K562 (cell line): ENCODE measurements around the gene ATP1A2. TPM values are rescaled to one million over a fixed set of nuclear protein-coding genes. Genes with fewer than 3 reads are reported as not detected.

Experiments
- DPF2 ChIP-seq: fragments of 450-650 bp; IDR thresholded peaks from 2 replicates; pipeline ENCODE4 v1.6.1; 2016
- EGR1 ChIP-seq: fragments of 450-650 bp; conservative IDR thresholded peaks from 2 replicates; pipeline ENCODE4 v1.6.1; 2017; ENCODE audit warnings: mild to moderate bottlenecking
- EP300 ChIP-seq: IDR thresholded peaks from 2 replicates; pipeline ENCODE4 v1.6.1; 2012; ENCODE audit warnings: low read length, improper control_type of control experiment
- ESRRA ChIP-seq: fragments of 450-650 bp; IDR thresholded peaks from 2 replicates; pipeline ENCODE4 v1.6.1; 2014; ENCODE audit warnings: low read depth, mild to moderate bottlenecking, moderate library complexity, borderline replicate concordance
- HCFC1 ChIP-seq: IDR thresholded peaks from 2 replicates; pipeline ENCODE4 v1.6.1; 2012; ENCODE audit warnings: low read depth, low read length, improper control_type of control experiment
- MBD2 ChIP-seq: sonication (generic); IDR thresholded peaks from 2 replicates; pipeline ENCODE4 v1.6.1; 2016; ENCODE audit warnings: low read depth, borderline replicate concordance
- MCM7 ChIP-seq, 2 experiments: fragments of 450-650 bp; IDR thresholded peaks; 2 replicates each; pipeline ENCODE4 v1.6.1; 2016 to 2018
- MNT ChIP-seq, 2 experiments: fragments of 450-650 bp; conservative IDR thresholded peaks; 2 replicates each; pipeline ENCODE4 v1.6.1; 2017; ENCODE audit warnings: mild to moderate bottlenecking in 2 of 2, moderate library complexity in 2 of 2
- NBN ChIP-seq: fragments of 450-650 bp; IDR thresholded peaks from 2 replicates; pipeline ENCODE4 v1.6.1; 2016; ENCODE audit warnings: low read depth, mild to moderate bottlenecking
- PCBP2 ChIP-seq: fragments of 200-400 bp; formaldehyde crosslinking; IDR thresholded peaks from 2 replicates; pipeline ENCODE4 v1.6.1; 2018; ENCODE audit warnings: low read length, low read depth, mild to moderate bottlenecking, moderate library complexity; ENCODE audit not compliant: poor library complexity, severe bottlenecking
- SMAD1 ChIP-seq: fragments of 150-350 bp; IDR thresholded peaks from 2 replicates; pipeline ENCODE4 v1.6.1; 2014; ENCODE audit warnings: low read length, low read depth; ENCODE audit not compliant: partially characterized antibody
- SP1 ChIP-seq: sonication (generic); formaldehyde crosslinking; IDR thresholded peaks from 2 replicates; pipeline ENCODE4 v1.8.1; 2022; ENCODE audit warnings: mild to moderate bottlenecking, missing genetic modification reagents
- SRSF7 ChIP-seq: fragments of 200-400 bp; formaldehyde crosslinking; optimal IDR thresholded peaks from 2 replicates; pipeline ENCODE3; 2017; ENCODE audit warnings: mild to moderate bottlenecking, low read depth, low read length
- TAF15 ChIP-seq: fragments of 200-400 bp; formaldehyde crosslinking; IDR thresholded peaks from 2 replicates; pipeline ENCODE4 v1.6.1; 2017; ENCODE audit warnings: mild to moderate bottlenecking, low read depth, low read length, moderate library complexity
- TOE1 ChIP-seq, 2 experiments: fragments of 450-650 bp in 1 of 2; sonication (generic) in 1 of 2; formaldehyde crosslinking in 1 of 2; IDR thresholded peaks; 2 replicates each; pipeline versions ENCODE4 v1.7.1 to v1.8.0; 2016 to 2022; ENCODE audit warnings: borderline replicate concordance in 2 of 2, mild to moderate bottlenecking in 2 of 2, antibody characterized with exemption in 1 of 2, inconsistent platforms in 1 of 2, low read depth in 1 of 2, missing genetic modification reagents in 1 of 2, moderate library complexity in 1 of 2
- polyA plus RNA-seq, 8 experiments: library from polyadenylated mRNA; depleted of rRNA in 4 of 8; stranded (reverse) in 5 of 8; unstranded in 3 of 8; fragments of >200 nt; fragmentation: Nextera tagmentation in 2 of 8; fragmentation: Illumina TruSeq in 1 of 8; extraction: Ambion mirVana in 2 of 8; extraction: Trizol in 1 of 8; gene quantifications; 2 replicates each; pipeline versions ENCODE4 v1.2.1 to v1.2.3, GENCODE V29; 2011 to 2014; ENCODE audit warnings: inconsistent platforms in 1 of 8, missing spikeins in 1 of 8
- total RNA-seq, 7 experiments: library from RNA; depleted of rRNA in 6 of 7; stranded (reverse); fragments of >200 nt in 6 of 7; fragmentation: Illumina TruSeq in 2 of 7; extraction: Trizol in 2 of 7; gene quantifications; 2 replicates each; pipeline versions ENCODE4 v1.2.1 to v1.2.3, GENCODE V29; 2011 to 2021; ENCODE audit warnings: low replicate concordance in 1 of 7
- TF ChIP-seq, protein P1 (sequence below), 2 experiments: fragments of 450-650 bp; formaldehyde crosslinking in 1 of 2; IDR thresholded peaks; 2 replicates each; pipeline versions ENCODE4 v1.4.0 to v1.6.1; 2014 to 2020; ENCODE audit warnings: mild to moderate bottlenecking in 2 of 2, borderline replicate concordance in 1 of 2, low read depth in 1 of 2

The ATP1A2 gene
- total and polyA plus RNA-seq, 9 of the 15 experiments (the other 6 are each of a cell fraction or from before 2014, with no cell fraction given) = 0.04 to 0.11 (median 0.09) TPM; not detected in 6

- TF ChIP-seq PCBP2 = no peak
- peak; percentile 29; the same call in 1 of the 2 replicates for TF ChIP-seq NBN
- TF ChIP-seq, protein P1, sequence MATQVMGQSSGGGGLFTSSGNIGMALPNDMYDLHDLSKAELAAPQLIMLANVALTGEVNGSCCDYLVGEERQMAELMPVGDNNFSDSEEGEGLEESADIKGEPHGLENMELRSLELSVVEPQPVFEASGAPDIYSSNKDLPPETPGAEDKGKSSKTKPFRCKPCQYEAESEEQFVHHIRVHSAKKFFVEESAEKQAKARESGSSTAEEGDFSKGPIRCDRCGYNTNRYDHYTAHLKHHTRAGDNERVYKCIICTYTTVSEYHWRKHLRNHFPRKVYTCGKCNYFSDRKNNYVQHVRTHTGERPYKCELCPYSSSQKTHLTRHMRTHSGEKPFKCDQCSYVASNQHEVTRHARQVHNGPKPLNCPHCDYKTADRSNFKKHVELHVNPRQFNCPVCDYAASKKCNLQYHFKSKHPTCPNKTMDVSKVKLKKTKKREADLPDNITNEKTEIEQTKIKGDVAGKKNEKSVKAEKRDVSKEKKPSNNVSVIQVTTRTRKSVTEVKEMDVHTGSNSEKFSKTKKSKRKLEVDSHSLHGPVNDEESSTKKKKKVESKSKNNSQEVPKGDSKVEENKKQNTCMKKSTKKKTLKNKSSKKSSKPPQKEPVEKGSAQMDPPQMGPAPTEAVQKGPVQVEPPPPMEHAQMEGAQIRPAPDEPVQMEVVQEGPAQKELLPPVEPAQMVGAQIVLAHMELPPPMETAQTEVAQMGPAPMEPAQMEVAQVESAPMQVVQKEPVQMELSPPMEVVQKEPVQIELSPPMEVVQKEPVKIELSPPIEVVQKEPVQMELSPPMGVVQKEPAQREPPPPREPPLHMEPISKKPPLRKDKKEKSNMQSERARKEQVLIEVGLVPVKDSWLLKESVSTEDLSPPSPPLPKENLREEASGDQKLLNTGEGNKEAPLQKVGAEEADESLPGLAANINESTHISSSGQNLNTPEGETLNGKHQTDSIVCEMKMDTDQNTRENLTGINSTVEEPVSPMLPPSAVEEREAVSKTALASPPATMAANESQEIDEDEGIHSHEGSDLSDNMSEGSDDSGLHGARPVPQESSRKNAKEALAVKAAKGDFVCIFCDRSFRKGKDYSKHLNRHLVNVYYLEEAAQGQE (IDR thresholded peaks at IDR 0.05; ENCODE audit: borderline replicate concordance) = peak; percentile 83; the same call in 1 of the 2 replicates
- TF ChIP-seq, protein P1 (CRISPR knock-in tag; IDR thresholded peaks at IDR 0.05; ENCODE audit: low read depth) = no peak
- peak; percentile 24; the same call in 1 of the 2 replicates for TF ChIP-seq EP300
- 0 out of 2 replicates have a peak, but pooled peaks have one; percentile 23 for TF ChIP-seq EGR1
- peak; percentile 68; the same call in 1 of the 2 replicates for TF ChIP-seq DPF2
- TF ChIP-seq MCM7 (IDR thresholded peaks at IDR 0.05) = no peak
- peak; percentile 59 to 84 for TF ChIP-seq MNT (conservative IDR thresholded peaks at IDR 0.05)
- no peak for TF ChIP-seq TAF15
- peak; percentile 35; the same call in 1 of the 2 replicates for TF ChIP-seq HCFC1
- TF ChIP-seq SP1 = peak; percentile 50; the same call in 1 of the 2 replicates
- 0 out of 2 replicates have a peak, but pooled peaks have one; percentile 35 for TF ChIP-seq TOE1 (IDR thresholded peaks at IDR 0.05; ENCODE audit: borderline replicate concordance)
- no peak for TF ChIP-seq TOE1 (CRISPR knock-in tag; IDR thresholded peaks at IDR 0.05; ENCODE audit: borderline replicate concordance, low read depth)
- TF ChIP-seq ESRRA = peak; percentile 39; the same call in 1 of the 2 replicates
- no peak for TF ChIP-seq MBD2
- TF ChIP-seq SRSF7 = no peak
- peak; percentile 98 for TF ChIP-seq SMAD1
These were observed 14.4 kb upstream of the ATP1A2 start (continued) for GRCh38 chr1:160101037-160101716.
